T-cell (primary cell): ENCODE measurements around the gene ATAD2B. TPM values are rescaled to one million over a fixed set of nuclear protein-coding genes. Genes with fewer than 3 reads are reported as not detected.

Experiments used
- ATAC-seq, 4 experiments: fragments of 200-7000 bp in 3 of 4; fragments of 150-1000 bp in 1 of 4; cut with Tn5 transposase; replicated peaks in 1 of 4; 1 replicate in 3 of 4; 2 replicates in 1 of 4; pipeline ENCODE4 v1.10.0; 2021; ENCODE audit warnings: moderate library complexity in 3 of 4, mild to moderate bottlenecking in 2 of 4, moderate number of reproducible peaks in 1 of 4
- CTCF ChIA-PET, 2 donors: fragments of 300-600 bp; sonication (Branson Sonifier 250); formaldehyde crosslinking; loops; one replicate each; lab custom pipeline; 2022; ENCODE audit warnings: antibody characterized with exemption in 2 of 2; lab: Charles Lee
- POLR2A ChIA-PET, 2 donors: fragments of 300-600 bp; sonication (Branson Sonifier 250); formaldehyde crosslinking; loops; one replicate each; lab custom pipeline; 2022; ENCODE audit warnings: antibody characterized with exemption in 2 of 2; lab: Charles Lee
- DNase-seq, 35 experiments: peaks; one replicate each; pipeline versions ENCODE4 v3.0.0 to v3.0.0-alpha.2; 2013 to 2023
- H3K27ac ChIP-seq: one replicate; pipeline ENCODE4 v1.5.1; 2013; ENCODE audit warnings: low read length
- H3K27me3 ChIP-seq, 2 experiments: replicated peaks in 1 of 2; 1 replicate in 1 of 2; 2 replicates in 1 of 2; pipeline versions ENCODE4 v1.6.1 to v1.7.0; 2013; ENCODE audit warnings: low read length in 1 of 2, mixed read lengths in 1 of 2; ENCODE audit not compliant: control insufficient read depth in 2 of 2, insufficient read depth in 2 of 2; ENCODE audit errors: extremely low read depth in 1 of 2
- H3K36me3 ChIP-seq, 2 donors: 1 replicate in 1 of 2; 2 replicates in 1 of 2; pipeline versions ENCODE4 v1.6.1 to v1.7.0; 2013; ENCODE audit warnings: low read length in 1 of 2; ENCODE audit not compliant: control insufficient read depth in 2 of 2, insufficient read depth in 1 of 2; ENCODE audit errors: extremely low read depth in 1 of 2
- H3K4me1 ChIP-seq, 2 experiments: 1 replicate in 1 of 2; 2 replicates in 1 of 2; pipeline versions ENCODE4 v1.6.1 to v1.7.0; 2013; ENCODE audit warnings: low read length in 2 of 2, mixed read lengths in 1 of 2; ENCODE audit not compliant: insufficient read depth in 2 of 2, control insufficient read depth in 1 of 2; ENCODE audit errors: extremely low read depth in 1 of 2
- H3K4me3 ChIP-seq, 2 donors: 1 replicate in 1 of 2; 2 replicates in 1 of 2; pipeline versions ENCODE4 v1.5.1 to v1.7.0; 2013; ENCODE audit warnings: mild to moderate bottlenecking in 2 of 2, low read length in 1 of 2, moderate library complexity in 1 of 2; ENCODE audit not compliant: control insufficient read depth in 1 of 2; ENCODE audit errors: extremely low read depth in 1 of 2
- H3K9me3 ChIP-seq: 2 replicates; pipeline ENCODE4 v1.7.0; 2013
- H3K27ac Mint-ChIP-seq, 2 donors: one replicate each; pipeline ENCODE4 v1.8.0; 2020 to 2021; ENCODE audit warnings: mild to moderate bottlenecking in 2 of 2, mixed read lengths in 2 of 2
- H3K27me3 Mint-ChIP-seq, 2 donors: one replicate each; pipeline ENCODE4 v1.8.0; 2021 to 2022; ENCODE audit warnings: mixed read lengths in 2 of 2
- H3K36me3 Mint-ChIP-seq: one replicate; pipeline ENCODE4 v1.8.0; 2021; ENCODE audit warnings: mixed read lengths
- H3K4me1 Mint-ChIP-seq, 3 donors: one replicate each; pipeline ENCODE4 v1.8.0; 2020 to 2022; ENCODE audit warnings: mixed read lengths in 3 of 3, mild to moderate bottlenecking in 1 of 3
- H3K4me3 Mint-ChIP-seq, 3 donors: one replicate each; pipeline ENCODE4 v1.8.0; 2020 to 2022; ENCODE audit warnings: mild to moderate bottlenecking in 3 of 3, mixed read lengths in 3 of 3, moderate library complexity in 3 of 3
- H3K9me3 Mint-ChIP-seq, 3 donors: one replicate each; pipeline ENCODE4 v1.8.0; 2020 to 2022; ENCODE audit warnings: mixed read lengths in 3 of 3
- WGBS: methylation state at CpG from one replicate; pipeline ENCODE4 v1.1.5; 2013; ENCODE audit warnings: missing lambda C conversion rate; ENCODE audit not compliant: insufficient coverage; 5-methylcytosine and 5-hydroxymethylcytosine counted together
- total RNA-seq, 35 experiments: library from RNA in 6 of 35; stranded (reverse) in 6 of 35; fragments of 120-200 nt in 1 of 35; gene quantifications; one replicate each; pipeline versions ENCODE4 v1.2.1 to v1.2.4 and lab custom pipeline; 2013 to 2026

Gene ATAD2B
- total RNA-seq, 5 donors from 2014 or later (not counting 1 experiment from before 2014, with no cell fraction given), result 33.9 to 49.3 (median 40.6) TPM

DNA sequence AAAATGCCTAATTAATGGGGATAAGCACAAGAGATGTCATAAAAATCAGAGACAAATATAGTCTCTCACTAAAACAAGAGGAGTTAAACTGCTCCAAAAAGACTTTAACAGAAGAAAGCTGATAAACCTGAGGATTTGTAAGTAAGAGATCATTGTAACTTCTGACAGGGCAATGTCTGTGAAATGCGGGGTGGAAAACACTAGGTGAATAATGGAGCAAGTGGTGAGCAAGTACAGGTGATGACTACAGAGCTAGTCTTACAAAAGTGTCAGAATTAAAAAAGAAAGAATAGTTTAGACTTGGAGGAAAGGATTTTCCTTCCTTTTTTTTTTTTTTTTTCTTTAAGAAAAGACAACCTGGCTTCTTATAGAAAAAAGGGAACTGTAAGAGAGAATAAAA is 22.7 kb downstream of the ATAD2B start:
- H3K27me3 Mint-ChIP-seq, result no peaks in the 10 kb centered on the region
- CTCF ChIA-PET, result interaction anchor here in 1 of 2 donors (1.9 kb wide), 1 partner anchor 22 kb away, joined by 7 read pairs; the partner anchor contains the start of gene ATAD2B
- peaks cover 45 to 52% (median 50%) of the 10 kb centered on the region in 3 donors for H3K4me1 Mint-ChIP-seq
- peaks cover 0 to 5% of the 10 kb centered on the region in 2 experiments for H3K4me1 ChIP-seq
- no peaks in the 10 kb centered on the region for H3K36me3 Mint-ChIP-seq
- no peaks in the 10 kb centered on the region for H3K27me3 ChIP-seq
- no peak for DNase-seq
- no CpG with 5 or more reads among the region's 1 CpG for WGBS
- no peaks in the 10 kb centered on the region for H3K9me3 ChIP-seq
- POLR2A ChIA-PET, result interaction anchor here in 1 of 2 donors (0.7 to 1.3 kb wide), 2 partner anchors 21 to 534 kb away, joined by 3 read pairs; no protein-coding TSS in a partner anchor
- H3K4me3 ChIP-seq, result no peak overlapping the region
- H3K4me3 Mint-ChIP-seq, result no peak overlapping the region
- no peaks in the 10 kb centered on the region for H3K9me3 Mint-ChIP-seq
- no peak for ATAC-seq
- H3K36me3 ChIP-seq, result no peaks in the 10 kb centered on the region
- H3K27ac ChIP-seq, result no peak overlapping the region
- H3K27ac Mint-ChIP-seq, result no peak overlapping the region

DNA sequence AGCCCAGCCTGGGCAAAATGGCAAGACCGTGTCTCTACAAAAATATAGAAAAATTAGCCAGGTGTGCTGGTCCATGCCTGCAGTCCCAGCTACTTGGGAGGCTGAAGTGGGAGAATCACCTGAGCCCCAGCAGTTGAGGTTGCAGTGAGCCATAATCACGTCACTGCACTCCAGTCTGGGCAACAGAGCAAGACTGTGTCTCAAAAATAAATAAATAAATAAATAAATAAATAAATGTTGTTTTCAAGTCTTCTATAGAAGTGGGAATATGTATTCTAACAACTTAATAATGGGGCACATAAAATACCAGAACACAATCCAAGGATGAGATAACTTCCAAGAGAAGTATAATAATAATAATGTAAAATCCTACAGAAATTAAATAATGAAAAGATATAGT is 23.9 kb downstream of the ATAD2B start:
- Histone ChIP-seq H3K4me1 (peaks cover 0 to 8% of the 10 kb centered on the region in 2 experiments), H3K27me3 (no peaks in the 10 kb centered on the region), H3K9me3 (no peaks in the 10 kb centered on the region), H3K27ac (no peak overlapping the region), H3K4me3 (no peak overlapping the region), H3K36me3 (no peaks in the 10 kb centered on the region)
- 100% methylated on average over 1 of the region's 2 CpGs for WGBS
- ChIA-PET CTCF (interaction anchor here (0.5 to 1.9 kb wide), 2 partner anchors 23 to 650 kb away, joined by 3 to 7 read pairs; partner anchors contain the start of gene ATAD2B (in 1 of the 2)), POLR2A (interaction anchor here in 1 of 2 donors (0.7 kb wide), 1 partner anchor 150 kb away, joined by 5 read pairs; no protein-coding TSS in a partner anchor)
- Mint-ChIP-seq H3K9me3 (no peaks in the 10 kb centered on the region), H3K4me3 (no peak overlapping the region), H3K4me1 (peaks cover 47 to 55% (median 53%) of the 10 kb centered on the region in 3 donors), H3K27ac (no peak overlapping the region), H3K36me3 (no peaks in the 10 kb centered on the region), H3K27me3 (no peaks in the 10 kb centered on the region)
- no peak for DNase-seq
- no peak for ATAC-seq

DNA sequence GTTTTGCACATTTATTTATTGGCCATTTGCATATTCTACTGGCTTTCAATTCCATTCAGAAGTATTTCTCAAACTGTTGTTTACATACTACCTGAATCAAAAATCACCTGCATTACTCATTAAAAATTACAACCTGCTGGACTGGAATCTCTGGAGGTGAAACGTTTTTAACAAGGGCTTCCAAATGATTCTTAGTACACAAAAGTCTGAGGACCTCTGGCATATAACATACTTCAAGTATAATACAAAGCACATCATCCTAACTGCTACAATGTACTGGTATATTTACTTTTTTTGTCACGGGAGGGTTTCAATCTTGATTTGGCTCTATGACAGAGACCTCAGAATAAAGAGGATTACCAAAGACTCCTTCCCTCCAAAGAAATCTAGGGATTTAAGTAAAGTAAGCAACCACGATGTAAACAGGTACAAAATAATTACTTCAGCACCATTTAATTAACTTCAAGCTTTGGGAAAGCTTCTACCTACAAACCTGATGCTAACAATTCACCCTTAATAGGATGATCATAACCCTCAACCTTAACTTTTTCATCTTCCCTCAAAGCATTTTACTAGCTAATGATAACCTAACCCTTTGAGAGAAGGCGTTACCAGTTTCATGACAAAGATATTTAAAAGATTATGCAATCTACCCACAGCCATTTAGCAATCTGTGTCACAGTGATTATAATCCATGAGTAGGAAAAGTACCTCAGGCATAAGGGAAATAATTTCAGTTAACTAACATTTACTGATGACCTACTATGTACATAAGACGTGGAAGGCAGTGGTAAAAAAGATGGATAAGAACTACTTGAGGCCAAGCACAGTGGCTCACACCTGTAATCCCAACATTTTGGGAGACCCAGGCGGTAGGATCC is 24.7 kb downstream of the ATAD2B start:
- DNase-seq, result no peak
- no CpG with 5 or more reads among the region's 6 CpGs for WGBS
- Mint-ChIP-seq H3K9me3 (no peaks in the 10 kb centered on the region), H3K27me3 (no peaks in the 10 kb centered on the region), H3K27ac (no peak overlapping the region), H3K36me3 (no peaks in the 10 kb centered on the region), H3K4me3 (no peak overlapping the region), H3K4me1 (peaks cover 55 to 59% (median 55%) of the 10 kb centered on the region in 3 donors)
- H3K36me3 ChIP-seq, result no peaks in the 10 kb centered on the region
- no peak for ATAC-seq
- no peaks in the 10 kb centered on the region for H3K9me3 ChIP-seq
- peaks cover 0 to 8% of the 10 kb centered on the region in 2 experiments for H3K4me1 ChIP-seq
- no peak overlapping the region for H3K4me3 ChIP-seq
- ChIA-PET POLR2A (interaction anchor here in 1 of 2 donors (0.7 kb wide), 1 partner anchor 196 kb away, joined by 3 read pairs; no protein-coding TSS in a partner anchor), CTCF (interaction anchor here (0.5 to 0.6 kb wide), 3 partner anchors 26 to 651 kb away, joined by 3 to 4 read pairs (median 3); no protein-coding TSS in a partner anchor)
- H3K27me3 ChIP-seq, result no peaks in the 10 kb centered on the region
- no peak overlapping the region for H3K27ac ChIP-seq

DNA sequence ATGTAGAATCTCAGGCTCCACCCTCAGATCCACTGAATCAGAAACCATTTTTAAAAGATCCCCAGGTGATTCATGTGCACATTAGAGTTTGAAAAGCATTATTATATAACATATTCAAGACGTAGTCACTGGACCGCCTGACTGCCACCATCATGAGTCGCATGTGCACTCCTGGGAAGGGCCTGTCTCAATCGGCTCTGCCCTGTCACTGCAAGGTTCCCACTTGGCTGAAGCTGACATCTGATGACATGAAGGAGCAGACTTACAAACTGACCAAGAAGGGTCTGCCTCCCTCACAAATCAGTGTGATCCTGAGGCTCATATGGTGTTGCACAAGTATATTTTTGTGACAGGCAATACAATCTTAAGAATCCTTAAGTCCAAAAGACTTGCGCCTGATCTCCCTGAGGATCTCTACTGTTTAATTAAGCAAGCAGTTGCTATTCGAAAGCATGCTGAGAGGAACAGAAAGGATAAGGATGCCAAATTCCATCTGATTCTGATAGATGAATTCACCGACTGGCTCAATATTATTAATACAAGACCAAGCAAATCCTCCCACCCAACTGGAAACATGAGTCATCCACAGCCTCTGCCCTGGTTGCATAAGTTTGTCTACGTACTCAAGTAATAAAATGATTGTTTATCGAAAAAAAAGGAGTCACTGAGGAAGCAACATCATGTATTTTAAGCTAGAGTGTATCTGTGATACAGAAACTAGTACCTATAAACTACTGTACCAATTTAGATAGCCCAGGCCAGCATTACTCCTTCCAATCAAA is 26.2 kb downstream of the ATAD2B start:
- no peak overlapping the region for H3K4me3 ChIP-seq
- DNase-seq (no peak), ATAC-seq (no peak)
- H3K27me3 ChIP-seq, result no peaks in the 10 kb centered on the region
- Mint-ChIP-seq H3K27me3 (no peaks in the 10 kb centered on the region), H3K4me1 (peaks cover 54 to 56% (median 56%) of the 10 kb centered on the region in 3 donors), H3K9me3 (no peaks in the 10 kb centered on the region), H3K36me3 (no peaks in the 10 kb centered on the region), H3K4me3 (no peak overlapping the region), H3K27ac (no peak overlapping the region)
- no peaks in the 10 kb centered on the region for H3K9me3 ChIP-seq
- ChIA-PET POLR2A (interaction anchor here (0.6 to 0.7 kb wide), 4 partner anchors 40 to 1171 kb away, joined by 3 to 4 read pairs (median 3); no protein-coding TSS in a partner anchor), CTCF (interaction anchor here (0.6 to 0.8 kb wide), 3 partner anchors 35 to 77 kb away, joined by 4 to 7 read pairs (median 4); no protein-coding TSS in a partner anchor)
- WGBS, result 82% methylated on average over 5 of the region's 9 CpGs
- H3K27ac ChIP-seq, result no peak overlapping the region
- H3K4me1 ChIP-seq, result peaks cover 0 to 8% of the 10 kb centered on the region in 2 experiments
- H3K36me3 ChIP-seq, result peaks cover 0 to under 1% of the 10 kb centered on the region in 2 donors

DNA sequence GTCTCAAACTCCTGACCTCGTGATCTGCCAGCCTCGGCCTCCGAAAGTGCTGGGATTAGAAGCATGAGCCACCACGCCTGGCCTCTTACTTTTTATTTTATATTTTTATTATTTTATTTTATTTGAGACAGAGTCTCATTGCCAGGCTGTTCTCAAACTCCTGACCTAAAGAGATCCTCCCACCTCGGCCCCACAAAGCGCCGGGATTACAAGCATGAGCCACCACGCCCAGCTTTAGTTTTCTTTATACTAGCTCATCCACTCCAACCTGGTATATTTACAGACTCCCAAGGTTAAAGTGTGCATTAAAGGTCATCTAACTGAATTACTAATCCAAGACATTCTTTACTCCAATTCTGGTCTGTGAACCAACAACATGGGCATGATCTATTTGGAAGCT is 26.8 kb downstream of the ATAD2B start:
- POLR2A ChIA-PET, result no interaction called here
- Histone ChIP-seq H3K4me3 (no peak overlapping the region), H3K9me3 (no peaks in the 10 kb centered on the region), H3K27ac (no peak overlapping the region), H3K36me3 (peaks cover 0 to 2% of the 10 kb centered on the region in 2 donors), H3K4me1 (peaks cover 0 to 6% of the 10 kb centered on the region in 2 experiments), H3K27me3 (no peaks in the 10 kb centered on the region)
- no CpG with 5 or more reads among the region's 8 CpGs for WGBS
- Mint-ChIP-seq H3K4me1 (peaks cover 48 to 51% (median 51%) of the 10 kb centered on the region in 3 donors), H3K27me3 (no peaks in the 10 kb centered on the region), H3K4me3 (no peak overlapping the region), H3K36me3 (no peaks in the 10 kb centered on the region), H3K9me3 (no peaks in the 10 kb centered on the region), H3K27ac (no peak overlapping the region)
- DNase-seq (no peak), ATAC-seq (no peak)
- CTCF ChIA-PET, result no interaction called here

DNA sequence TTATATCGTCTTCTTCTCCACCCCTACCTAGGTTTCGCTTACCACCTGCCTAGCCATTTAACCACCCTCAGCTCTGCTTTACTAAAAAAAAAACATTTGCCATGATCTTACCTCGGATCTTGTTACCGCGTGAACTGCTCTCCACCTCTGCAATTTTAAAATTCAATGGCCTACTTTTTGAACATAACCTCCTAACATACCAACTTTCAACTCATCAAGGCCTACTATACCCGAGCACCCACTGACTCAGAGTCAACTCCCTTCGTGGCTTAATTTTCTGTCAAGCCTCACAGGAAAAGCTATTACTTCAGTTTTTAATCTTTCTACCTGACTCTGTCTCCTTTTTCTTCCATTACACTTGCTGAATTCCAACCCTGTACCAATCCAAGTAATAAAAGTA is 55.7 kb downstream of the ATAD2B start:
- Mint-ChIP-seq H3K4me3 (no peak overlapping the region), H3K36me3 (peaks cover 43% of the 10 kb centered on the region), H3K9me3 (no peaks in the 10 kb centered on the region), H3K4me1 (no peaks in the 10 kb centered on the region), H3K27ac (no peak overlapping the region), H3K27me3 (no peaks in the 10 kb centered on the region)
- ChIA-PET POLR2A (no interaction called here), CTCF (no interaction called here)
- 88% methylated on average over 7 of the region's 7 CpGs for WGBS
- no peak for ATAC-seq
- no peak overlapping the region for H3K4me3 ChIP-seq
- no peaks in the 10 kb centered on the region for H3K27me3 ChIP-seq
- no peak for DNase-seq
- no peaks in the 10 kb centered on the region for H3K9me3 ChIP-seq
- H3K27ac ChIP-seq, result no peak overlapping the region
- peaks cover 16 to 52% of the 10 kb centered on the region in 2 donors for H3K36me3 ChIP-seq
- H3K4me1 ChIP-seq, result no peaks in the 10 kb centered on the region
